B cell (primary cell): Measurements from ENCODE around the gene RNPEP.

Experiments
- EZH2 ChIP-seq: IDR thresholded peaks from 2 replicates; pipeline ENCODE4 v1.6.1; 2012; ENCODE audit warnings: borderline replicate concordance, low read depth, mild to moderate bottlenecking, moderate library complexity, low read length; ENCODE audit not compliant: insufficient read depth, poor library complexity, severe bottlenecking
- TF ChIP-seq, protein P1 (sequence below): fragments of 200-600 bp; IDR thresholded peaks from one replicate; pipeline ENCODE4 v1.8.0; 2022; ENCODE audit warnings: antibody characterized with exemption, mild to moderate bottlenecking

DNA sequence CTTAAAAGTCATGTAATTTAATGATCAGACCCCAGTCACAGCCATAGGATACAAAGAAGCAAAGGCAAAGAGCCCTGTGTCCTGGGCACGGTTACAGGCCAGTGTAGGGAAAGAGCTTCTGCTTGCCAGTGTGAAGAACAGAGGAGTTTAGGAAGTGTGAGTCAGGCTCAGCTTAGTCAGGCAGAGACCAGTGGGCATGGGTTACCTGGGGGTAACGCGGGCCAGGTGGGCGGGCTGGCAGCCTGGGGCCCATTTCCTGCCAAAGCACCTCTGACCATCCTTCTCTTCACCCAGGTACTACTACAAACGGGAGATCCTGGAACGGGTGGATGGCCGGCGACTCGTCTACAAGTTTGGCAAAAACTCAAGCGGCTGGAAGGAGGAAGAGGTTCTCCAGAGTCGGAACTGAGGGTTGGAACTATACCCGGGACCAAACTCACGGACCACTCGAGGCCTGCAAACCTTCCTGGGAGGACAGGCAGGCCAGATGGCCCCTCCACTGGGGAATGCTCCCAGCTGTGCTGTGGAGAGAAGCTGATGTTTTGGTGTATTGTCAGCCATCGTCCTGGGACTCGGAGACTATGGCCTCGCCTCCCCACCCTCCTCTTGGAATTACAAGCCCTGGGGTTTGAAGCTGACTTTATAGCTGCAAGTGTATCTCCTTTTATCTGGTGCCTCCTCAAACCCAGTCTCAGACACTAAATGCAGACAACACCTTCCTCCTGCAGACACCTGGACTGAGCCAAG lies 32.6 kb downstream of the RNPEP start:
- TF ChIP-seq, protein P1, sequence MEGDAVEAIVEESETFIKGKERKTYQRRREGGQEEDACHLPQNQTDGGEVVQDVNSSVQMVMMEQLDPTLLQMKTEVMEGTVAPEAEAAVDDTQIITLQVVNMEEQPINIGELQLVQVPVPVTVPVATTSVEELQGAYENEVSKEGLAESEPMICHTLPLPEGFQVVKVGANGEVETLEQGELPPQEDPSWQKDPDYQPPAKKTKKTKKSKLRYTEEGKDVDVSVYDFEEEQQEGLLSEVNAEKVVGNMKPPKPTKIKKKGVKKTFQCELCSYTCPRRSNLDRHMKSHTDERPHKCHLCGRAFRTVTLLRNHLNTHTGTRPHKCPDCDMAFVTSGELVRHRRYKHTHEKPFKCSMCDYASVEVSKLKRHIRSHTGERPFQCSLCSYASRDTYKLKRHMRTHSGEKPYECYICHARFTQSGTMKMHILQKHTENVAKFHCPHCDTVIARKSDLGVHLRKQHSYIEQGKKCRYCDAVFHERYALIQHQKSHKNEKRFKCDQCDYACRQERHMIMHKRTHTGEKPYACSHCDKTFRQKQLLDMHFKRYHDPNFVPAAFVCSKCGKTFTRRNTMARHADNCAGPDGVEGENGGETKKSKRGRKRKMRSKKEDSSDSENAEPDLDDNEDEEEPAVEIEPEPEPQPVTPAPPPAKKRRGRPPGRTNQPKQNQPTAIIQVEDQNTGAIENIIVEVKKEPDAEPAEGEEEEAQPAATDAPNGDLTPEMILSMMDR = no peak
- no peak for TF ChIP-seq EZH2
